Measurements from ENCODE around the gene NUDT17. TPM values are rescaled to one million over a fixed set of nuclear protein-coding genes. Genes with fewer than 3 reads are reported as not detected.

The NUDT17 gene
- total and polyA plus RNA-seq, 9 of the 15 experiments (the other 6 are each of a cell fraction or from before 2014, with no cell fraction given): 2.1 to 10.0 (median 6.1) TPM

DNA sequence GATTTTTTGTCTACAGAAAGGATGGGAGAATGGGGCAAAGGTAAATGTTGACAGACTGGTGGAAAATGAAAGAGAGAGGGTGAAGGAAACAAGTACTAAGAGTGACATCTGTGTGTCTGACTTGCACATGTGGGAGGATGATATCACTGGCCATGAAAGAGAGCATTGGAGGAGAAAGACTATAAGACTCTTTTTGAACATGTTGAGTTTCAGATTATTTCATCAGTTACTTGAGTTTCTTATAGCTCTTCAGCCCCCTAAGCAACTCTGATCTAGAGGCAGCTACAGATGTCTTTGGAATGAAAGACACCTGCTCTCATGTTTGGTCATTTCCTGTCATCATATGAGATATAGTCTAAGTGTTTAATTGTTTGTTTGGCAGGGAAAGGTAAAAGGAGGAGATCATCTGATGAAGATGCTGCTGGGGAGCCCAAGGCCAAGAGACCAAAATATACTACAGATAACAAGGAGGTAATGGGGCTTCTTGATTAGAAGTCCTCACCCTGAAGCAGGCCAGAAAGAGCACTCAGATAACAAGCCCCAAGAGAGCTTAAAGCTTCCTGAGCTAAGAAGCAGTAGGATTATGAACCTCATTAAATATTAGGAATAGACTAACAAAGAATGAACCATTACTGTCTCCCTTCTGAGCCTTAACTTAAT, 16.9 kb upstream of the NUDT17 start (continued):
- TF ChIP-seq ZNF197 (CRISPR knock-in tag; IDR thresholded peaks at IDR 0.05; ENCODE audit: low read depth): no peak
- TF ChIP-seq, protein P1, sequence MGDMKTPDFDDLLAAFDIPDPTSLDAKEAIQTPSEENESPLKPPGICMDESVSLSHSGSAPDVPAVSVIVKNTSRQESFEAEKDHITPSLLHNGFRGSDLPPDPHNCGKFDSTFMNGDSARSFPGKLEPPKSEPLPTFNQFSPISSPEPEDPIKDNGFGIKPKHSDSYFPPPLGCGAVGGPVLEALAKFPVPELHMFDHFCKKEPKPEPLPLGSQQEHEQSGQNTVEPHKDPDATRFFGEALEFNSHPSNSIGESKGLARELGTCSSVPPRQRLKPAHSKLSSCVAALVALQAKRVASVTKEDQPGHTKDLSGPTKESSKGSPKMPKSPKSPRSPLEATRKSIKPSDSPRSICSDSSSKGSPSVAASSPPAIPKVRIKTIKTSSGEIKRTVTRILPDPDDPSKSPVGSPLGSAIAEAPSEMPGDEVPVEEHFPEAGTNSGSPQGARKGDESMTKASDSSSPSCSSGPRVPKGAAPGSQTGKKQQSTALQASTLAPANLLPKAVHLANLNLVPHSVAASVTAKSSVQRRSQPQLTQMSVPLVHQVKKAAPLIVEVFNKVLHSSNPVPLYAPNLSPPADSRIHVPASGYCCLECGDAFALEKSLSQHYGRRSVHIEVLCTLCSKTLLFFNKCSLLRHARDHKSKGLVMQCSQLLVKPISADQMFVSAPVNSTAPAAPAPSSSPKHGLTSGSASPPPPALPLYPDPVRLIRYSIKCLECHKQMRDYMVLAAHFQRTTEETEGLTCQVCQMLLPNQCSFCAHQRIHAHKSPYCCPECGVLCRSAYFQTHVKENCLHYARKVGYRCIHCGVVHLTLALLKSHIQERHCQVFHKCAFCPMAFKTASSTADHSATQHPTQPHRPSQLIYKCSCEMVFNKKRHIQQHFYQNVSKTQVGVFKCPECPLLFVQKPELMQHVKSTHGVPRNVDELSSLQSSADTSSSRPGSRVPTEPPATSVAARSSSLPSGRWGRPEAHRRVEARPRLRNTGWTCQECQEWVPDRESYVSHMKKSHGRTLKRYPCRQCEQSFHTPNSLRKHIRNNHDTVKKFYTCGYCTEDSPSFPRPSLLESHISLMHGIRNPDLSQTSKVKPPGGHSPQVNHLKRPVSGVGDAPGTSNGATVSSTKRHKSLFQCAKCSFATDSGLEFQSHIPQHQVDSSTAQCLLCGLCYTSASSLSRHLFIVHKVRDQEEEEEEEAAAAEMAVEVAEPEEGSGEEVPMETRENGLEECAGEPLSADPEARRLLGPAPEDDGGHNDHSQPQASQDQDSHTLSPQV (IDR thresholded peaks at IDR 0.05): 0 out of 2 replicates have a peak, but pooled peaks have one; percentile 30
- no peak for TF ChIP-seq SAFB2 (IDR thresholded peaks at IDR 0.05; ENCODE audit: borderline replicate concordance, low read depth, low read length, severe bottlenecking)
- TF ChIP-seq CSDE1 (IDR thresholded peaks at IDR 0.05): no peak
- TF ChIP-seq YBX1 (IDR thresholded peaks at IDR 0.05): no peak
- no peak for TF ChIP-seq ZNF699 (CRISPR knock-in tag; IDR thresholded peaks at IDR 0.05; ENCODE audit: insufficient replicate concordance)
- no peak for TF ChIP-seq MAFG (tag; conservative IDR thresholded peaks at IDR 0.05)
- TF ChIP-seq, protein P2, sequence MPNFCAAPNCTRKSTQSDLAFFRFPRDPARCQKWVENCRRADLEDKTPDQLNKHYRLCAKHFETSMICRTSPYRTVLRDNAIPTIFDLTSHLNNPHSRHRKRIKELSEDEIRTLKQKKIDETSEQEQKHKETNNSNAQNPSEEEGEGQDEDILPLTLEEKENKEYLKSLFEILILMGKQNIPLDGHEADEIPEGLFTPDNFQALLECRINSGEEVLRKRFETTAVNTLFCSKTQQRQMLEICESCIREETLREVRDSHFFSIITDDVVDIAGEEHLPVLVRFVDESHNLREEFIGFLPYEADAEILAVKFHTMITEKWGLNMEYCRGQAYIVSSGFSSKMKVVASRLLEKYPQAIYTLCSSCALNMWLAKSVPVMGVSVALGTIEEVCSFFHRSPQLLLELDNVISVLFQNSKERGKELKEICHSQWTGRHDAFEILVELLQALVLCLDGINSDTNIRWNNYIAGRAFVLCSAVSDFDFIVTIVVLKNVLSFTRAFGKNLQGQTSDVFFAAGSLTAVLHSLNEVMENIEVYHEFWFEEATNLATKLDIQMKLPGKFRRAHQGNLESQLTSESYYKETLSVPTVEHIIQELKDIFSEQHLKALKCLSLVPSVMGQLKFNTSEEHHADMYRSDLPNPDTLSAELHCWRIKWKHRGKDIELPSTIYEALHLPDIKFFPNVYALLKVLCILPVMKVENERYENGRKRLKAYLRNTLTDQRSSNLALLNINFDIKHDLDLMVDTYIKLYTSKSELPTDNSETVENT (CRISPR knock-in tag; IDR thresholded peaks at IDR 0.05): no peak
- no peak for TF ChIP-seq TFAM (CRISPR knock-in tag; conservative IDR thresholded peaks at IDR 0.05)
- TF ChIP-seq CTBP1 (IDR thresholded peaks at IDR 0.05; ENCODE audit: borderline replicate concordance): no peak
- no peak for TF ChIP-seq L3MBTL2 (IDR thresholded peaks at IDR 0.05)
- TF ChIP-seq, protein P3, sequence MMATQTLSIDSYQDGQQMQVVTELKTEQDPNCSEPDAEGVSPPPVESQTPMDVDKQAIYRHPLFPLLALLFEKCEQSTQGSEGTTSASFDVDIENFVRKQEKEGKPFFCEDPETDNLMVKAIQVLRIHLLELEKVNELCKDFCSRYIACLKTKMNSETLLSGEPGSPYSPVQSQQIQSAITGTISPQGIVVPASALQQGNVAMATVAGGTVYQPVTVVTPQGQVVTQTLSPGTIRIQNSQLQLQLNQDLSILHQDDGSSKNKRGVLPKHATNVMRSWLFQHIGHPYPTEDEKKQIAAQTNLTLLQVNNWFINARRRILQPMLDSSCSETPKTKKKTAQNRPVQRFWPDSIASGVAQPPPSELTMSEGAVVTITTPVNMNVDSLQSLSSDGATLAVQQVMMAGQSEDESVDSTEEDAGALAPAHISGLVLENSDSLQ (IDR thresholded peaks at IDR 0.05): peak; percentile 62; the same call in 1 of the 2 replicates
- TF ChIP-seq, protein P4, sequence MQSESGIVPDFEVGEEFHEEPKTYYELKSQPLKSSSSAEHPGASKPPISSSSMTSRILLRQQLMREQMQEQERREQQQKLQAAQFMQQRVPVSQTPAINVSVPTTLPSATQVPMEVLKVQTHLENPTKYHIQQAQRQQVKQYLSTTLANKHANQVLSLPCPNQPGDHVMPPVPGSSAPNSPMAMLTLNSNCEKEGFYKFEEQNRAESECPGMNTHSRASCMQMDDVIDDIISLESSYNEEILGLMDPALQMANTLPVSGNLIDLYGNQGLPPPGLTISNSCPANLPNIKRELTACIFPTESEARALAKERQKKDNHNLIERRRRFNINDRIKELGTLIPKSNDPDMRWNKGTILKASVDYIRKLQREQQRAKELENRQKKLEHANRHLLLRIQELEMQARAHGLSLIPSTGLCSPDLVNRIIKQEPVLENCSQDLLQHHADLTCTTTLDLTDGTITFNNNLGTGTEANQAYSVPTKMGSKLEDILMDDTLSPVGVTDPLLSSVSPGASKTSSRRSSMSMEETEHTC (IDR thresholded peaks at IDR 0.05): no peak
- TF ChIP-seq, protein P5, sequence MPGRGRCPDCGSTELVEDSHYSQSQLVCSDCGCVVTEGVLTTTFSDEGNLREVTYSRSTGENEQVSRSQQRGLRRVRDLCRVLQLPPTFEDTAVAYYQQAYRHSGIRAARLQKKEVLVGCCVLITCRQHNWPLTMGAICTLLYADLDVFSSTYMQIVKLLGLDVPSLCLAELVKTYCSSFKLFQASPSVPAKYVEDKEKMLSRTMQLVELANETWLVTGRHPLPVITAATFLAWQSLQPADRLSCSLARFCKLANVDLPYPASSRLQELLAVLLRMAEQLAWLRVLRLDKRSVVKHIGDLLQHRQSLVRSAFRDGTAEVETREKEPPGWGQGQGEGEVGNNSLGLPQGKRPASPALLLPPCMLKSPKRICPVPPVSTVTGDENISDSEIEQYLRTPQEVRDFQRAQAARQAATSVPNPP (IDR thresholded peaks at IDR 0.05; ENCODE audit: borderline replicate concordance, insufficient read depth, insufficient read length): no peak
- no peak for TF ChIP-seq ESRRB (CRISPR knock-in tag; IDR thresholded peaks at IDR 0.05; ENCODE audit: borderline replicate concordance)
- TF ChIP-seq COPS2 (conservative IDR thresholded peaks at IDR 0.05): no peak
- no peak for TF ChIP-seq MEIS2 (IDR thresholded peaks at IDR 0.05; ENCODE audit: partially characterized antibody)
- no peak for TF ChIP-seq MAFK (IDR thresholded peaks at IDR 0.05; ENCODE audit: low read length)
